ENCODE results near the gene HOOK2. TPM values are rescaled to one million over a fixed set of nuclear protein-coding genes. Genes with fewer than 3 reads are reported as not detected.

HOOK2 gene
- total and polyA plus RNA-seq, 9 of the 15 experiments (the other 6 are each of a cell fraction or from before 2014, with no cell fraction given): 1.3 to 17.2 (median 9.9) TPM

DNA sequence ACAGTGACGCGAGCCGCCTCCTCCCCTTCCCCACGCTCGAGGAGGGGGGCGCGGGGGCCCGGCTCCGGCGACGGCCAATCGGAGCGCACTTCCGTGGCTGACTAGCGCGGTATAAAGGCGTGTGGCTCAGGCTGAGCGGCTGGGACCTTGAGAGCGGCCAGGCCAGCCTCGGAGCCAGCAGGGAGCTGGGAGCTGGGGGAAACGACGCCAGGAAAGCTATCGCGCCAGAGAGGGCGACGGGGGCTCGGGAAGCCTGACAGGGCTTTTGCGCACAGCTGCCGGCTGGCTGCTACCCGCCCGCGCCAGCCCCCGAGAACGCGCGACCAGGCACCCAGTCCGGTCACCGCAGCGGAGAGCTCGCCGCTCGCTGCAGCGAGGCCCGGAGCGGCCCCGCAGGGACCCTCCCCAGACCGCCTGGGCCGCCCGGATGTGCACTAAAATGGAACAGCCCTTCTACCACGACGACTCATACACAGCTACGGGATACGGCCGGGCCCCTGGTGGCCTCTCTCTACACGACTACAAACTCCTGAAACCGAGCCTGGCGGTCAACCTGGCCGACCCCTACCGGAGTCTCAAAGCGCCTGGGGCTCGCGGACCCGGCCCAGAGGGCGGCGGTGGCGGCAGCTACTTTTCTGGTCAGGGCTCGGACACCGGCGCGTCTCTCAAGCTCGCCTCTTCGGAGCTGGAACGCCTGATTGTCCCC lies 16.1 kb upstream of the HOOK2 start, which contains the start of gene JUNB (continued):
- no peak for TF ChIP-seq ZNF518B (CRISPR knock-in tag; IDR thresholded peaks at IDR 0.05)
- TF ChIP-seq HMGN3 (IDR thresholded peaks at IDR 0.05; ENCODE audit: borderline replicate concordance, extremely low read depth, insufficient read length, low read depth, low read length): peak; percentile 97
- TF ChIP-seq SP2 (IDR thresholded peaks at IDR 0.05; ENCODE audit: extremely low read depth, low read depth, low read length, poor library complexity, severe bottlenecking): no peak
- TF ChIP-seq, protein P1, sequence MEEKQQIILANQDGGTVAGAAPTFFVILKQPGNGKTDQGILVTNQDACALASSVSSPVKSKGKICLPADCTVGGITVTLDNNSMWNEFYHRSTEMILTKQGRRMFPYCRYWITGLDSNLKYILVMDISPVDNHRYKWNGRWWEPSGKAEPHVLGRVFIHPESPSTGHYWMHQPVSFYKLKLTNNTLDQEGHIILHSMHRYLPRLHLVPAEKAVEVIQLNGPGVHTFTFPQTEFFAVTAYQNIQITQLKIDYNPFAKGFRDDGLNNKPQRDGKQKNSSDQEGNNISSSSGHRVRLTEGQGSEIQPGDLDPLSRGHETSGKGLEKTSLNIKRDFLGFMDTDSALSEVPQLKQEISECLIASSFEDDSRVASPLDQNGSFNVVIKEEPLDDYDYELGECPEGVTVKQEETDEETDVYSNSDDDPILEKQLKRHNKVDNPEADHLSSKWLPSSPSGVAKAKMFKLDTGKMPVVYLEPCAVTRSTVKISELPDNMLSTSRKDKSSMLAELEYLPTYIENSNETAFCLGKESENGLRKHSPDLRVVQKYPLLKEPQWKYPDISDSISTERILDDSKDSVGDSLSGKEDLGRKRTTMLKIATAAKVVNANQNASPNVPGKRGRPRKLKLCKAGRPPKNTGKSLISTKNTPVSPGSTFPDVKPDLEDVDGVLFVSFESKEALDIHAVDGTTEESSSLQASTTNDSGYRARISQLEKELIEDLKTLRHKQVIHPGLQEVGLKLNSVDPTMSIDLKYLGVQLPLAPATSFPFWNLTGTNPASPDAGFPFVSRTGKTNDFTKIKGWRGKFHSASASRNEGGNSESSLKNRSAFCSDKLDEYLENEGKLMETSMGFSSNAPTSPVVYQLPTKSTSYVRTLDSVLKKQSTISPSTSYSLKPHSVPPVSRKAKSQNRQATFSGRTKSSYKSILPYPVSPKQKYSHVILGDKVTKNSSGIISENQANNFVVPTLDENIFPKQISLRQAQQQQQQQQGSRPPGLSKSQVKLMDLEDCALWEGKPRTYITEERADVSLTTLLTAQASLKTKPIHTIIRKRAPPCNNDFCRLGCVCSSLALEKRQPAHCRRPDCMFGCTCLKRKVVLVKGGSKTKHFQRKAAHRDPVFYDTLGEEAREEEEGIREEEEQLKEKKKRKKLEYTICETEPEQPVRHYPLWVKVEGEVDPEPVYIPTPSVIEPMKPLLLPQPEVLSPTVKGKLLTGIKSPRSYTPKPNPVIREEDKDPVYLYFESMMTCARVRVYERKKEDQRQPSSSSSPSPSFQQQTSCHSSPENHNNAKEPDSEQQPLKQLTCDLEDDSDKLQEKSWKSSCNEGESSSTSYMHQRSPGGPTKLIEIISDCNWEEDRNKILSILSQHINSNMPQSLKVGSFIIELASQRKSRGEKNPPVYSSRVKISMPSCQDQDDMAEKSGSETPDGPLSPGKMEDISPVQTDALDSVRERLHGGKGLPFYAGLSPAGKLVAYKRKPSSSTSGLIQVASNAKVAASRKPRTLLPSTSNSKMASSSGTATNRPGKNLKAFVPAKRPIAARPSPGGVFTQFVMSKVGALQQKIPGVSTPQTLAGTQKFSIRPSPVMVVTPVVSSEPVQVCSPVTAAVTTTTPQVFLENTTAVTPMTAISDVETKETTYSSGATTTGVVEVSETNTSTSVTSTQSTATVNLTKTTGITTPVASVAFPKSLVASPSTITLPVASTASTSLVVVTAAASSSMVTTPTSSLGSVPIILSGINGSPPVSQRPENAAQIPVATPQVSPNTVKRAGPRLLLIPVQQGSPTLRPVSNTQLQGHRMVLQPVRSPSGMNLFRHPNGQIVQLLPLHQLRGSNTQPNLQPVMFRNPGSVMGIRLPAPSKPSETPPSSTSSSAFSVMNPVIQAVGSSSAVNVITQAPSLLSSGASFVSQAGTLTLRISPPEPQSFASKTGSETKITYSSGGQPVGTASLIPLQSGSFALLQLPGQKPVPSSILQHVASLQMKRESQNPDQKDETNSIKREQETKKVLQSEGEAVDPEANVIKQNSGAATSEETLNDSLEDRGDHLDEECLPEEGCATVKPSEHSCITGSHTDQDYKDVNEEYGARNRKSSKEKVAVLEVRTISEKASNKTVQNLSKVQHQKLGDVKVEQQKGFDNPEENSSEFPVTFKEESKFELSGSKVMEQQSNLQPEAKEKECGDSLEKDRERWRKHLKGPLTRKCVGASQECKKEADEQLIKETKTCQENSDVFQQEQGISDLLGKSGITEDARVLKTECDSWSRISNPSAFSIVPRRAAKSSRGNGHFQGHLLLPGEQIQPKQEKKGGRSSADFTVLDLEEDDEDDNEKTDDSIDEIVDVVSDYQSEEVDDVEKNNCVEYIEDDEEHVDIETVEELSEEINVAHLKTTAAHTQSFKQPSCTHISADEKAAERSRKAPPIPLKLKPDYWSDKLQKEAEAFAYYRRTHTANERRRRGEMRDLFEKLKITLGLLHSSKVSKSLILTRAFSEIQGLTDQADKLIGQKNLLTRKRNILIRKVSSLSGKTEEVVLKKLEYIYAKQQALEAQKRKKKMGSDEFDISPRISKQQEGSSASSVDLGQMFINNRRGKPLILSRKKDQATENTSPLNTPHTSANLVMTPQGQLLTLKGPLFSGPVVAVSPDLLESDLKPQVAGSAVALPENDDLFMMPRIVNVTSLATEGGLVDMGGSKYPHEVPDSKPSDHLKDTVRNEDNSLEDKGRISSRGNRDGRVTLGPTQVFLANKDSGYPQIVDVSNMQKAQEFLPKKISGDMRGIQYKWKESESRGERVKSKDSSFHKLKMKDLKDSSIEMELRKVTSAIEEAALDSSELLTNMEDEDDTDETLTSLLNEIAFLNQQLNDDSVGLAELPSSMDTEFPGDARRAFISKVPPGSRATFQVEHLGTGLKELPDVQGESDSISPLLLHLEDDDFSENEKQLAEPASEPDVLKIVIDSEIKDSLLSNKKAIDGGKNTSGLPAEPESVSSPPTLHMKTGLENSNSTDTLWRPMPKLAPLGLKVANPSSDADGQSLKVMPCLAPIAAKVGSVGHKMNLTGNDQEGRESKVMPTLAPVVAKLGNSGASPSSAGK (IDR thresholded peaks at IDR 0.05): no peak
- TF ChIP-seq, protein P2, sequence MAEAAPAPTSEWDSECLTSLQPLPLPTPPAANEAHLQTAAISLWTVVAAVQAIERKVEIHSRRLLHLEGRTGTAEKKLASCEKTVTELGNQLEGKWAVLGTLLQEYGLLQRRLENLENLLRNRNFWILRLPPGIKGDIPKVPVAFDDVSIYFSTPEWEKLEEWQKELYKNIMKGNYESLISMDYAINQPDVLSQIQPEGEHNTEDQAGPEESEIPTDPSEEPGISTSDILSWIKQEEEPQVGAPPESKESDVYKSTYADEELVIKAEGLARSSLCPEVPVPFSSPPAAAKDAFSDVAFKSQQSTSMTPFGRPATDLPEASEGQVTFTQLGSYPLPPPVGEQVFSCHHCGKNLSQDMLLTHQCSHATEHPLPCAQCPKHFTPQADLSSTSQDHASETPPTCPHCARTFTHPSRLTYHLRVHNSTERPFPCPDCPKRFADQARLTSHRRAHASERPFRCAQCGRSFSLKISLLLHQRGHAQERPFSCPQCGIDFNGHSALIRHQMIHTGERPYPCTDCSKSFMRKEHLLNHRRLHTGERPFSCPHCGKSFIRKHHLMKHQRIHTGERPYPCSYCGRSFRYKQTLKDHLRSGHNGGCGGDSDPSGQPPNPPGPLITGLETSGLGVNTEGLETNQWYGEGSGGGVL (CRISPR knock-in tag; IDR thresholded peaks at IDR 0.05): no peak
- TF ChIP-seq, protein P3, sequence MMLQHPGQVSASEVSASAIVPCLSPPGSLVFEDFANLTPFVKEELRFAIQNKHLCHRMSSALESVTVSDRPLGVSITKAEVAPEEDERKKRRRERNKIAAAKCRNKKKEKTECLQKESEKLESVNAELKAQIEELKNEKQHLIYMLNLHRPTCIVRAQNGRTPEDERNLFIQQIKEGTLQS (IDR thresholded peaks at IDR 0.05): 0 out of 2 replicates have a peak, but pooled peaks have one; percentile 15
- TF ChIP-seq, protein P3 (CRISPR knock-in tag; conservative IDR thresholded peaks at IDR 0.05): 0 out of 2 replicates have a peak, but pooled peaks have one; percentile 55
